Prostate gland (tissue), 2 donors: ENCODE measurements around the gene TSSC4. TPM values are rescaled to one million over a fixed set of nuclear protein-coding genes. Genes with fewer than 3 reads are reported as not detected.
A peak's percentile ranks its signal among the peaks of the same experiment; 100 is the strongest.

ENCODE experiments used
- DNase-seq: peaks from one replicate; pipeline ENCODE4 v3.0.0-alpha.2; 2019; ENCODE audit warnings: low spot score
- H3K27ac ChIP-seq, 2 donors: fragments of 200-600 bp; sonication (generic); 2 replicates each; pipeline ENCODE4 v1.5.1; 2017 to 2019
- H3K27me3 ChIP-seq: fragments of 200-600 bp; sonication (generic); replicated peaks from 2 replicates; pipeline ENCODE4 v1.5.1; 2019; ENCODE audit not compliant: insufficient read depth
- H3K36me3 ChIP-seq, 2 donors: fragments of 200-600 bp; sonication (generic); 1 replicate in 1 of 2; 2 replicates in 1 of 2; pipeline versions ENCODE4 v1.5.1 to v1.8.1; 2017 to 2019
- H3K4me1 ChIP-seq: fragments of 200-600 bp; sonication (generic); replicated peaks from 2 replicates; pipeline ENCODE4 v1.5.1; 2019
- H3K4me3 ChIP-seq, 2 donors: fragments of 200-600 bp; sonication (generic); 2 replicates each; pipeline ENCODE4 v1.5.1; 2017 to 2019
- H3K9me3 ChIP-seq: fragments of 200-600 bp; sonication (generic); 2 replicates; pipeline ENCODE4 v1.5.1; 2017
- POLR2A ChIP-seq: fragments of 450-650 bp; IDR thresholded peaks from one replicate; pipeline ENCODE4 v1.6.1; 2016; ENCODE audit warnings: antibody characterized with exemption, mild to moderate bottlenecking
- POLR2AphosphoS5 ChIP-seq: sonication (generic); formaldehyde crosslinking; IDR thresholded peaks from one replicate; pipeline ENCODE4 v1.6.1; 2017; ENCODE audit warnings: antibody characterized with exemption
- WGBS: methylation state at CpG from one replicate; pipeline ENCODE4 v1.1.5; 2018; 5-methylcytosine and 5-hydroxymethylcytosine counted together
- intact Hi-C: fragments of 100-400 bp; cut with DNase I; formaldehyde crosslinking; loops from one replicate; pipeline ENCODE4 v1.14.2; 2022
- total RNA-seq, 2 donors: library from RNA; depleted of rRNA; stranded (reverse); fragments of >200 nt; gene quantifications; one replicate each; pipeline ENCODE4 v1.1.0, GENCODE V29; 2016
- TF ChIP-seq, protein P1 (sequence below), 4 experiments: fragments of 200-600 bp in 2 of 4; fragments of 450-650 bp in 2 of 4; sonication (generic) in 2 of 4; IDR thresholded peaks; 1 replicate in 3 of 4; 2 replicates in 1 of 4; pipeline ENCODE4 v1.5.1; 2016 to 2019; ENCODE audit warnings: antibody characterized with exemption in 4 of 4, mild to moderate bottlenecking in 2 of 4, moderate library complexity in 2 of 4

Gene TSSC4
- total RNA-seq, 2 donors from 2014 or later = 40.4 to 71.1 TPM

DNA sequence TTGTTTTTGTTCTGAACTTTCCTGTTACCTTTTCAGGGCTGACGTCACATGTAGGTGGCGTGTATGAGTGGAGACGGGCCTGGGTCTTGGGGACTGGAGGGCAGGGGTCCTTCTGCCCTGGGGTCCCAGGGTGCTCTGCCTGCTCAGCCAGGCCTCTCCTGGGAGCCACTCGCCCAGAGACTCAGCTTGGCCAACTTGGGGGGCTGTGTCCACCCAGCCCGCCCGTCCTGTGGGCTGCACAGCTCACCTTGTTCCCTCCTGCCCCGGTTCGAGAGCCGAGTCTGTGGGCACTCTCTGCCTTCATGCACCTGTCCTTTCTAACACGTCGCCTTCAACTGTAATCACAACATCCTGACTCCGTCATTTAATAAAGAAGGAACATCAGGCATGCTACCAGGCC lies 3.5 kb upstream of the TSSC4 start:
- H3K9me3 ChIP-seq = no peaks in the 10 kb centered on the region
- no peak for DNase-seq
- WGBS = 91% methylated on average over 12 of the region's 12 CpGs
- intact Hi-C loops = no loop called here
- H3K4me1 ChIP-seq = peaks cover 19% of the 10 kb centered on the region
- H3K4me3 ChIP-seq = no peak overlapping the region
- no peak for TF ChIP-seq POLR2AphosphoS5
- TF ChIP-seq, protein P1, sequence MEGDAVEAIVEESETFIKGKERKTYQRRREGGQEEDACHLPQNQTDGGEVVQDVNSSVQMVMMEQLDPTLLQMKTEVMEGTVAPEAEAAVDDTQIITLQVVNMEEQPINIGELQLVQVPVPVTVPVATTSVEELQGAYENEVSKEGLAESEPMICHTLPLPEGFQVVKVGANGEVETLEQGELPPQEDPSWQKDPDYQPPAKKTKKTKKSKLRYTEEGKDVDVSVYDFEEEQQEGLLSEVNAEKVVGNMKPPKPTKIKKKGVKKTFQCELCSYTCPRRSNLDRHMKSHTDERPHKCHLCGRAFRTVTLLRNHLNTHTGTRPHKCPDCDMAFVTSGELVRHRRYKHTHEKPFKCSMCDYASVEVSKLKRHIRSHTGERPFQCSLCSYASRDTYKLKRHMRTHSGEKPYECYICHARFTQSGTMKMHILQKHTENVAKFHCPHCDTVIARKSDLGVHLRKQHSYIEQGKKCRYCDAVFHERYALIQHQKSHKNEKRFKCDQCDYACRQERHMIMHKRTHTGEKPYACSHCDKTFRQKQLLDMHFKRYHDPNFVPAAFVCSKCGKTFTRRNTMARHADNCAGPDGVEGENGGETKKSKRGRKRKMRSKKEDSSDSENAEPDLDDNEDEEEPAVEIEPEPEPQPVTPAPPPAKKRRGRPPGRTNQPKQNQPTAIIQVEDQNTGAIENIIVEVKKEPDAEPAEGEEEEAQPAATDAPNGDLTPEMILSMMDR (IDR thresholded peaks at IDR 0.05) = no peak
- TF ChIP-seq POLR2A = no peak
- no peak overlapping the region for H3K27ac ChIP-seq
- H3K36me3 ChIP-seq = peaks cover 0 to 33% of the 10 kb centered on the region in 2 donors
- no peaks in the 10 kb centered on the region for H3K27me3 ChIP-seq

DNA sequence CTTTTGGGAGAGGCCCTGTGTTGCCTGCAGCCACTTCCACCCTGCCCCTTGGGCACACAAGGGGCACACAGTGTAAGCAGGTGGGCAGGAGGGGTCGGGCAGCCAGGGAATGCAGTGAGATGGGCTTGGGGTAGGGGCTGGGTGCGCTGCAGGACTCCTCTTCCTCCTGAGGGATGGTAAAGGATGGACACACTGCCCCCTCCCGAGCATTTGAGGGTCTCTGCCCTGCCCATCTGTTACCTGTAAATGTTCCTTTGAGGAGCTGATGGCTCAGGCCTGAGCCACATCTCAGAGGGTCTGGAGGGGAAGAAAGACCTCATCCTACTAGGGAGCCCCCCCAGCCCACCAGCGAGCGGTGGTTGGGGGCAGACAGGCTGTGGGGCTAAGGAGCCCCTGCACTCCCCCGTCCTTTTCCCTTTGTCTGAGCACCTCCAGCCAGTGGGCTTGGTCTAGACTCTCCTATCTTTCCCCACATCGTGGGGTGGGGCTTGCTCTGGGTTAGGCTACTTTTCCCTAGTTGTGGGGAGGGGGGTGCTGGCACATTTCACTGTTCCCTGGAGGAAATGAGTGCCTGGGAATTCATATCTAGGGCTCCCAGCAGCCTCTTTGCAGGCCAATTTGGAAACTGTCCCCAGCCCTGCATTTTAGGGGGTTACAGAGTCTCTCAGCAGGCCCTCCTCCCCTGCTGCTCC lies 1.7 kb upstream of the TSSC4 start:
- 40% methylated on average over 7 of the region's 7 CpGs for WGBS
- H3K4me1 ChIP-seq = peaks cover 19% of the 10 kb centered on the region
- H3K27ac ChIP-seq = peak overlapping the region; percentile 95 to 97
- no peaks in the 10 kb centered on the region for H3K9me3 ChIP-seq
- TF ChIP-seq POLR2AphosphoS5 = no peak
- TF ChIP-seq, protein P1 (IDR thresholded peaks at IDR 0.05) = no peak
- TF ChIP-seq POLR2A = no peak
- no peak for DNase-seq
- no peaks in the 10 kb centered on the region for H3K27me3 ChIP-seq
- H3K4me3 ChIP-seq = peak overlapping the region in 1 of 2 donors; percentile 58
- peaks cover 4 to 47% of the 10 kb centered on the region in 2 donors for H3K36me3 ChIP-seq
- intact Hi-C loops = no loop called here

DNA sequence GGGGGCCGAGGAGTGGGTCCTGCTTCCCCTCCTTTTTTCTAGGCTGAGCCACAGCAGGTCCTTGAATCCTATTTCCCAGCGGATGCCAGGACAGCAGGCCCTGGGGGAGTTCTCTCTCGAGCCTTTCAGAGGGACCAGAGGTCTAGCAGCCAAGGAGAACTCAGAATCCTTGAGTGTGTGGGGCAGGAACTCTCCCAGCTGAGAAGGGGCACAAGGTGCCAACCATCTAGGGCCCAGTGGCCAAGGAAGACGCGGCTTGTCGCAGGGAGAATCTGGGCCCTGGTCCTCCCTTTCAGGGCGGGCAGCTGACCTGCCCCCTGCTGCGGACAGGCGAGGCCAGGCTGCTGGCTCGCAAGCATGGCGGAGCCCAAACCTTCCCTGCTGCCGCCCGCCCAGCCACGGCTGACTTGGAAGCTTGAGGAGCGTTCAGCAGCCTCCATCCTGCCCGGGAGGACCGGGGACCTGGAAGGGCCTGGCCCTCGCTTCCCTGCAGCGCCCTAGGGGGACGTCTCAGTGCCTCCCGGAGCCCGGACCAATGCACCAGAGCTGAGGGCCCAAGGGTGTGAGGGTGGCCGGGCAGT lies 972 bp upstream of the TSSC4 start:
- peaks cover 4 to 42% of the 10 kb centered on the region in 2 donors for H3K36me3 ChIP-seq
- WGBS = 12% methylated on average over 23 of the region's 23 CpGs
- no peak for DNase-seq
- peaks cover 19% of the 10 kb centered on the region for H3K4me1 ChIP-seq
- no peaks in the 10 kb centered on the region for H3K27me3 ChIP-seq
- peak overlapping the region; percentile 58 to 64 for H3K4me3 ChIP-seq
- peak overlapping the region; percentile 95 to 97 for H3K27ac ChIP-seq
- intact Hi-C loops = loop anchor here (5.0 kb wide), 1 partner anchor 92 kb away; no protein-coding TSS in a partner anchor
- TF ChIP-seq POLR2A (no peak), POLR2AphosphoS5 (no peak)
- TF ChIP-seq, protein P1 (IDR thresholded peaks at IDR 0.05) = no peak
- no peaks in the 10 kb centered on the region for H3K9me3 ChIP-seq

DNA sequence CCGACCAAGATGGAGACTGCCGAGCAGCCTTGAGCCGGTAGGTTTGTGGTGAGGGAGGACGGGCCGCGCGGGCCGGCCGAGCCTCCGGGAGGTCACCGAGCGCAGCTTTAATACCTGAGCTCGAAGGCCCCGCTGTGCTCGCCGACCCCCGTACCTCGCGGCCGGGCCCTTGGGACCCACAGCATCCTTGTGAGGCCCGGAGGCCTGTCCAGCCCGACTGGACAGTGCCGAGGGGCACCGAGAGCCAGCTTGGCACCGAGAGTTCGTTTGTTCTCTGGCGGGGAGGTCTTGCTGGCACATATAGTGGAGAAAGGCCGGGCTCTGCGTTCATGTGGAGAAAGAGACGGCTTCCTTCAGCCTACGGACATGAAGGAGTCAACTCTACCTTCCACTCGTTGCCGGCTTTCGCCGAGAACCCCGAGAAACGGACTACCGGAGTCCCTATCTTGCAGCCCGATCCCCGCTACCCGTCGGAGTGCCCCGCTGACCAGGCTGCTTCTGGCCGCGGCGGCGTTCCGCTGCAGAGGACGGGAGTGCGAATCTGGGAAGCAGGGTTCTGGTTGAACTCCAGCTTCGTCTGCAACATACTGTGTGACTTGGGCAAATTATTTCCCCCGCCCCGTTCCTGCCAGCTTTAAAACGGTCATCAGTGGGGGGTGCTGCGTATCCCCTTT lies 349 bp downstream of the TSSC4 start:
- H3K4me1 ChIP-seq = peaks cover 19% of the 10 kb centered on the region
- intact Hi-C loops = loop anchor here (5.0 kb wide), 1 partner anchor 94 kb away; no protein-coding TSS in a partner anchor
- H3K9me3 ChIP-seq = no peaks in the 10 kb centered on the region
- TF ChIP-seq, protein P1 (IDR thresholded peaks at IDR 0.05) = no peak
- TF ChIP-seq POLR2AphosphoS5 (no peak), POLR2A (peak; percentile 20)
- H3K4me3 ChIP-seq = peak overlapping the region; percentile 93 to 94
- H3K36me3 ChIP-seq = peaks cover 4 to 29% of the 10 kb centered on the region in 2 donors
- peak overlapping the region; percentile 79 to 80 for H3K27ac ChIP-seq
- under 1% methylated on average over 44 of the region's 55 CpGs for WGBS
- H3K27me3 ChIP-seq = no peaks in the 10 kb centered on the region
- no peak for DNase-seq
